HepG2 (cell line): ENCODE results near the gene PHYHIPL. TPM values are rescaled to one million over a fixed set of nuclear protein-coding genes. Genes with fewer than 3 reads are reported as not detected.
A peak's percentile ranks its signal among the peaks of the same experiment; 100 is the strongest.

Experiments
- ATAC-seq: fragments of 200-7000 bp; cut with Tn5 transposase; 3 replicates; pipeline ENCODE4 v1.9.1; 2020; ENCODE audit warnings: mild to moderate bottlenecking, moderate library complexity
- BruUV-seq: library from RNA; stranded (reverse); fragments of 400-500 nt; replicated peaks from 2 replicates; lab custom pipeline; 2021; lab: Mats Ljungman, UMichigan
- CTCF ChIA-PET: fragments of 300-600 bp; formaldehyde crosslinking; extraction: SDS; loops from one replicate; lab custom pipeline; 2021; ENCODE audit warnings: low total read pairs, inconsistent platforms, low intra/inter-chr PET ratio; lab: Yijun Ruan, JAX
- POLR2A ChIA-PET: fragments of 350-600 bp; sonication (Branson Sonifier 250); formaldehyde crosslinking; loops from one replicate; lab custom pipeline; 2020; ENCODE audit warnings: antibody characterized with exemption, inconsistent platforms; lab: Yijun Ruan, JAX
- DNase-seq: peaks from one replicate; pipeline ENCODE4 v3.0.0-alpha.2; 2015; ENCODE audit warnings: low spot score
- FAIRE-seq: peaks from 3 replicates; lab custom pipeline; 2011; peaks lifted over from hg19 to GRCh38; lab: Jason Lieb, UNC
- H2AFZ ChIP-seq: one replicate; pipeline ENCODE4 v1.6.1; 2011; ENCODE audit warnings: low read length, inconsistent platforms
- H3K27ac ChIP-seq: fragments of 300-600 bp; 3 replicates; pipeline ENCODE4 v1.8.0; 2011; ENCODE audit warnings: mixed run types, mild to moderate bottlenecking, mixed read lengths, low read length, inconsistent platforms; ENCODE audit not compliant: insufficient read depth; ENCODE audit errors: extremely low read length
- H3K27me3 ChIP-seq, 2 experiments: fragments of 200-600 bp in 1 of 2; 2 replicates in 1 of 2; 3 replicates in 1 of 2; pipeline versions ENCODE4 v1.6.0 to v1.8.0; 2011; ENCODE audit warnings: low read length in 2 of 2, mild to moderate bottlenecking in 2 of 2, moderate library complexity in 2 of 2, inconsistent platforms in 1 of 2; ENCODE audit not compliant: insufficient read depth in 2 of 2, control insufficient read depth in 1 of 2
- H3K36me3 ChIP-seq, 2 experiments: fragments of 200-600 bp in 1 of 2; replicated peaks in 1 of 2; 2 replicates in 1 of 2; 3 replicates in 1 of 2; pipeline versions ENCODE4 v1.5.1 to v1.8.0; 2011; ENCODE audit warnings: low read length in 2 of 2, inconsistent platforms in 1 of 2; ENCODE audit not compliant: insufficient read depth in 2 of 2, control insufficient read depth in 1 of 2
- H3K4me1 ChIP-seq: 2 replicates; pipeline ENCODE4 v1.5.1; 2012; ENCODE audit warnings: low read length, inconsistent platforms; ENCODE audit not compliant: insufficient read depth
- H3K4me2 ChIP-seq: 2 replicates; pipeline ENCODE4 v1.6.0; 2011; ENCODE audit warnings: low read depth, low read length, inconsistent platforms
- H3K4me3 ChIP-seq, 3 experiments: fragments of 200-600 bp in 1 of 3; sonication (generic), shearing (Covaris generic) in 1 of 3; replicated peaks in 1 of 3; 2 replicates each; pipeline ENCODE4 v1.5.1; 2011 to 2016; ENCODE audit warnings: low read length in 3 of 3, inconsistent platforms in 2 of 3, low read depth in 2 of 3, mild to moderate bottlenecking in 2 of 3, control low read depth in 1 of 3, mixed read lengths in 1 of 3; ENCODE audit not compliant: insufficient read depth in 1 of 3
- H3K79me2 ChIP-seq: one replicate; pipeline ENCODE4 v1.6.1; 2011; ENCODE audit warnings: low read length, inconsistent platforms; ENCODE audit not compliant: insufficient read depth
- H3K9ac ChIP-seq: 2 replicates; pipeline ENCODE4 v1.6.0; 2011; ENCODE audit warnings: mild to moderate bottlenecking, low read depth, low read length, inconsistent platforms; ENCODE audit not compliant: insufficient read depth
- H3K9me3 ChIP-seq: 2 replicates; pipeline ENCODE4 v1.5.1; 2012; ENCODE audit warnings: mild to moderate bottlenecking, low read length
- H4K20me1 ChIP-seq: 2 replicates; pipeline ENCODE4 v1.6.0; 2011; ENCODE audit warnings: inconsistent platforms, mild to moderate bottlenecking, low read length, moderate library complexity; ENCODE audit not compliant: insufficient read depth
- ATRX ChIP-seq: sonication (generic); formaldehyde crosslinking; IDR thresholded peaks from 2 replicates; pipeline ENCODE4 v1.4.0; 2020; ENCODE audit warnings: missing genetic modification reagents, borderline replicate concordance
- POGZ ChIP-seq: sonication (generic); formaldehyde crosslinking; IDR thresholded peaks from 2 replicates; pipeline ENCODE4 v1.4.0; 2020; ENCODE audit warnings: mild to moderate bottlenecking, missing genetic modification reagents
- POLR2G ChIP-seq: fragments of 200-400 bp; formaldehyde crosslinking; IDR thresholded peaks from 2 replicates; pipeline ENCODE4 v1.6.1; 2018; ENCODE audit warnings: mild to moderate bottlenecking, low read depth, low read length, moderate library complexity
- RBM22 ChIP-seq: fragments of 200-400 bp; formaldehyde crosslinking; optimal IDR thresholded peaks from 2 replicates; pipeline ENCODE3; 2017; ENCODE audit warnings: mild to moderate bottlenecking, low read length, moderate library complexity
- ZBTB1 ChIP-seq: sonication (generic); formaldehyde crosslinking; IDR thresholded peaks from 2 replicates; pipeline ENCODE4 v1.4.0; 2020; ENCODE audit warnings: missing genetic modification reagents, borderline replicate concordance
- ZBTB38 ChIP-seq: sonication (generic); formaldehyde crosslinking; IDR thresholded peaks from 2 replicates; pipeline ENCODE4 v1.5.1; 2020; ENCODE audit warnings: mild to moderate bottlenecking, missing genetic modification reagents
- ZNF83 ChIP-seq: sonication (generic); formaldehyde crosslinking; IDR thresholded peaks from 2 replicates; pipeline ENCODE4 v1.4.0; 2020; ENCODE audit warnings: missing genetic modification reagents, mild to moderate bottlenecking, borderline replicate concordance
- ZSCAN12 ChIP-seq: sonication (generic); formaldehyde crosslinking; IDR thresholded peaks from 2 replicates; pipeline ENCODE4 v1.9.0; 2021; ENCODE audit warnings: mild to moderate bottlenecking, missing genetic modification reagents
- WGBS: methylation state at CpG from one replicate; pipeline ENCODE4 v1.1.6; 2017; ENCODE audit warnings: low lambda C conversion rate; 5-methylcytosine and 5-hydroxymethylcytosine counted together
- in situ Hi-C: cut with HindIII; loops from 2 replicates; pipeline ENCODE4 v1.10.0; 2017; ENCODE audit warnings: low pct_unique_long_range_greater_than_20kb; ENCODE audit not compliant: extremely low pct_ligation_motif_present
- intact Hi-C: fragments of 100-400 bp; cut with micrococcal nuclease; formaldehyde crosslinking; loops from one replicate; pipeline ENCODE4 v1.10.0; 2022; ENCODE audit not compliant: unreplicated experiment
- polyA plus RNA-seq, 8 experiments: library from polyadenylated mRNA; depleted of rRNA in 3 of 8; stranded (reverse) in 7 of 8; unstranded in 1 of 8; fragments of >200 nt; fragmentation: Illumina TruSeq in 4 of 8; extraction: Trizol in 4 of 8; gene quantifications; 2 replicates each; pipeline versions ENCODE4 v1.2.1 to v1.2.3, GENCODE V29; 2011 to 2016; ENCODE audit warnings: low read depth in 4 of 8, missing spikeins in 1 of 8, mixed read lengths in 1 of 8; ENCODE audit not compliant: insufficient read depth in 1 of 8
- total RNA-seq, 5 experiments: library from RNA; depleted of rRNA; stranded (reverse); fragments of >200 nt; fragmentation: Illumina TruSeq; extraction: Trizol; gene quantifications; 2 replicates each; pipeline ENCODE4 v1.2.3, GENCODE V29; 2016; ENCODE audit warnings: low read depth in 1 of 5
- TF ChIP-seq, protein P1 (sequence below): sonication (generic); formaldehyde crosslinking; IDR thresholded peaks from 2 replicates; pipeline ENCODE4 v1.4.0; 2020; ENCODE audit warnings: missing genetic modification reagents
- TF ChIP-seq, protein P2 (sequence below): sonication (generic); formaldehyde crosslinking; conservative IDR thresholded peaks from 2 replicates; pipeline ENCODE4 v1.4.0; 2020; ENCODE audit warnings: missing genetic modification reagents
- TF ChIP-seq, protein P3 (sequence below): sonication (generic); formaldehyde crosslinking; IDR thresholded peaks from 2 replicates; pipeline ENCODE4 v1.5.0; 2020; ENCODE audit warnings: mild to moderate bottlenecking, missing genetic modification reagents, borderline replicate concordance
- TF ChIP-seq, protein P4 (sequence below): sonication (generic); formaldehyde crosslinking; IDR thresholded peaks from 2 replicates; pipeline ENCODE4 v1.5.1; 2020; ENCODE audit warnings: missing genetic modification reagents, mild to moderate bottlenecking, borderline replicate concordance

PHYHIPL gene
- total and polyA plus RNA-seq, 2 of the 13 experiments (the other 11 are each of a cell fraction or from before 2014, with no cell fraction given) = 40.6 to 78.5 TPM

DNA sequence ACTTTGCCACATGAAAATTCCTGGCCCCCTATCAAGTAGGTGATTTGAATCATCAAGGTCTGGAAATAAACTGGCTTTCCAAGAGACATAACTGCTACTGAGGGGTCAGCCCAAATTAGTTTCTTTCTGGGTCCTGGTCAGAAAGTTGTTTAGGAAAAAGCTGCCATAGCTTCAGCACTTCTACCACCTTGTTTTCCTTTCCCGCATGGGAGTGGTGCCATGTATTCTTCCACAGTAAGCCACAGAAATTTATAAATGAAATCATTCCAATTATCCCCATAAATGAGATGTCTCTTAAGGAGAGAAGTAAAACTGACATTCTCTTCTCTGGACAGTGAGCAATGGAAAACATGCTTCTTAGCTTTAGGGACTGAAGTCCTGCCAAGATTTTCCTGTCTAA, 80.8 kb downstream of the PHYHIPL start:
- no peak overlapping the region for H3K4me3 ChIP-seq
- no peaks in the 10 kb centered on the region for H3K4me1 ChIP-seq
- TF ChIP-seq POGZ (CRISPR knock-in tag) (no peak), ZSCAN12 (CRISPR knock-in tag) (no peak), RBM22 (peak; percentile 94), ATRX (no peak), ZNF83 (CRISPR knock-in tag) (no peak), POLR2G (peak; percentile 26; the same call in 1 of the 2 replicates), ZBTB1 (no peak), ZBTB38 (CRISPR knock-in tag) (no peak)
- TF ChIP-seq, protein P1, sequence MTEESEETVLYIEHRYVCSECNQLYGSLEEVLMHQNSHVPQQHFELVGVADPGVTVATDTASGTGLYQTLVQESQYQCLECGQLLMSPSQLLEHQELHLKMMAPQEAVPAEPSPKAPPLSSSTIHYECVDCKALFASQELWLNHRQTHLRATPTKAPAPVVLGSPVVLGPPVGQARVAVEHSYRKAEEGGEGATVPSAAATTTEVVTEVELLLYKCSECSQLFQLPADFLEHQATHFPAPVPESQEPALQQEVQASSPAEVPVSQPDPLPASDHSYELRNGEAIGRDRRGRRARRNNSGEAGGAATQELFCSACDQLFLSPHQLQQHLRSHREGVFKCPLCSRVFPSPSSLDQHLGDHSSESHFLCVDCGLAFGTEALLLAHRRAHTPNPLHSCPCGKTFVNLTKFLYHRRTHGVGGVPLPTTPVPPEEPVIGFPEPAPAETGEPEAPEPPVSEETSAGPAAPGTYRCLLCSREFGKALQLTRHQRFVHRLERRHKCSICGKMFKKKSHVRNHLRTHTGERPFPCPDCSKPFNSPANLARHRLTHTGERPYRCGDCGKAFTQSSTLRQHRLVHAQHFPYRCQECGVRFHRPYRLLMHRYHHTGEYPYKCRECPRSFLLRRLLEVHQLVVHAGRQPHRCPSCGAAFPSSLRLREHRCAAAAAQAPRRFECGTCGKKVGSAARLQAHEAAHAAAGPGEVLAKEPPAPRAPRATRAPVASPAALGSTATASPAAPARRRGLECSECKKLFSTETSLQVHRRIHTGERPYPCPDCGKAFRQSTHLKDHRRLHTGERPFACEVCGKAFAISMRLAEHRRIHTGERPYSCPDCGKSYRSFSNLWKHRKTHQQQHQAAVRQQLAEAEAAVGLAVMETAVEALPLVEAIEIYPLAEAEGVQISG (CRISPR knock-in tag) = no peak
- TF ChIP-seq, protein P2, sequence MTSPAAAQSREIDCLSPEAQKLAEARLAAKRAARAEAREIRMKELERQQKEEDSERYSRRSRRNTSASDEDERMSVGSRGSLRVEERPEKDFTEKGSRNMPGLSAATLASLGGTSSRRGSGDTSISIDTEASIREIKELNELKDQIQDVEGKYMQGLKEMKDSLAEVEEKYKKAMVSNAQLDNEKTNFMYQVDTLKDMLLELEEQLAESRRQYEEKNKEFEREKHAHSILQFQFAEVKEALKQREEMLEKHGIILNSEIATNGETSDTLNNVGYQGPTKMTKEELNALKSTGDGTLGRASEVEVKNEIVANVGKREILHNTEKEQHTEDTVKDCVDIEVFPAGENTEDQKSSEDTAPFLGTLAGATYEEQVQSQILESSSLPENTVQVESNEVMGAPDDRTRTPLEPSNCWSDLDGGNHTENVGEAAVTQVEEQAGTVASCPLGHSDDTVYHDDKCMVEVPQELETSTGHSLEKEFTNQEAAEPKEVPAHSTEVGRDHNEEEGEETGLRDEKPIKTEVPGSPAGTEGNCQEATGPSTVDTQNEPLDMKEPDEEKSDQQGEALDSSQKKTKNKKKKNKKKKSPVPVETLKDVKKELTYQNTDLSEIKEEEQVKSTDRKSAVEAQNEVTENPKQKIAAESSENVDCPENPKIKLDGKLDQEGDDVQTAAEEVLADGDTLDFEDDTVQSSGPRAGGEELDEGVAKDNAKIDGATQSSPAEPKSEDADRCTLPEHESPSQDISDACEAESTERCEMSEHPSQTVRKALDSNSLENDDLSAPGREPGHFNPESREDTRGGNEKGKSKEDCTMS (CRISPR knock-in tag) = no peak
- TF ChIP-seq, protein P3, sequence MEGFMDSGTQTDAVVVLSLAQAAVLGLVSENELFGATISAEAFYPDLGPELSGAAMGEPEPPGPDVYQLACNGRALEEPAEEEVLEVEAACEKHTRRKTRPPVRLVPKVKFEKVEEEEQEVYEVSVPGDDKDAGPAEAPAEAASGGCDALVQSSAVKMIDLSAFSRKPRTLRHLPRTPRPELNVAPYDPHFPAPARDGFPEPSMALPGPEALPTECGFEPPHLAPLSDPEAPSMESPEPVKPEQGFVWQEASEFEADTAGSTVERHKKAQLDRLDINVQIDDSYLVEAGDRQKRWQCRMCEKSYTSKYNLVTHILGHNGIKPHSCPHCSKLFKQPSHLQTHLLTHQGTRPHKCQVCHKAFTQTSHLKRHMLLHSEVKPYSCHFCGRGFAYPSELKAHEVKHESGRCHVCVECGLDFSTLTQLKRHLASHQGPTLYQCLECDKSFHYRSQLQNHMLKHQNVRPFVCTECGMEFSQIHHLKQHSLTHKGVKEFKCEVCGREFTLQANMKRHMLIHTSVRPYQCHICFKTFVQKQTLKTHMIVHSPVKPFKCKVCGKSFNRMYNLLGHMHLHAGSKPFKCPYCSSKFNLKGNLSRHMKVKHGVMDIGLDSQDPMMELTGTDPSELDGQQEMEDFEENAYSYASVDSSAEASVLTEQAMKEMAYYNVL (CRISPR knock-in tag) = no peak
- TF ChIP-seq, protein P4, sequence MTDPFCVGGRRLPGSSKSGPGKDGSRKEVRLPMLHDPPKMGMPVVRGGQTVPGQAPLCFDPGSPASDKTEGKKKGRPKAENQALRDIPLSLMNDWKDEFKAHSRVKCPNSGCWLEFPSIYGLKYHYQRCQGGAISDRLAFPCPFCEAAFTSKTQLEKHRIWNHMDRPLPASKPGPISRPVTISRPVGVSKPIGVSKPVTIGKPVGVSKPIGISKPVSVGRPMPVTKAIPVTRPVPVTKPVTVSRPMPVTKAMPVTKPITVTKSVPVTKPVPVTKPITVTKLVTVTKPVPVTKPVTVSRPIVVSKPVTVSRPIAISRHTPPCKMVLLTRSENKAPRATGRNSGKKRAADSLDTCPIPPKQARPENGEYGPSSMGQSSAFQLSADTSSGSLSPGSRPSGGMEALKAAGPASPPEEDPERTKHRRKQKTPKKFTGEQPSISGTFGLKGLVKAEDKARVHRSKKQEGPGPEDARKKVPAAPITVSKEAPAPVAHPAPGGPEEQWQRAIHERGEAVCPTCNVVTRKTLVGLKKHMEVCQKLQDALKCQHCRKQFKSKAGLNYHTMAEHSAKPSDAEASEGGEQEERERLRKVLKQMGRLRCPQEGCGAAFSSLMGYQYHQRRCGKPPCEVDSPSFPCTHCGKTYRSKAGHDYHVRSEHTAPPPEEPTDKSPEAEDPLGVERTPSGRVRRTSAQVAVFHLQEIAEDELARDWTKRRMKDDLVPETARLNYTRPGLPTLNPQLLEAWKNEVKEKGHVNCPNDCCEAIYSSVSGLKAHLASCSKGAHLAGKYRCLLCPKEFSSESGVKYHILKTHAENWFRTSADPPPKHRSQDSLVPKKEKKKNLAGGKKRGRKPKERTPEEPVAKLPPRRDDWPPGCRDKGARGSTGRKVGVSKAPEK (CRISPR knock-in tag) = no peak
- H3K27ac ChIP-seq = no peak overlapping the region
- ATAC-seq = no peak
- POLR2A ChIA-PET = no interaction called here
- CTCF ChIA-PET = no interaction called here
- no peak overlapping the region for H3K4me2 ChIP-seq
- H2AFZ ChIP-seq = no peak overlapping the region
- no peaks in the 10 kb centered on the region for H3K79me2 ChIP-seq
- no TSS peak for BruUV-seq
- no peaks in the 10 kb centered on the region for H3K27me3 ChIP-seq
- no peak for FAIRE-seq
- H3K9me3 ChIP-seq = no peaks in the 10 kb centered on the region
- no peak for DNase-seq
- H4K20me1 ChIP-seq = no peaks in the 10 kb centered on the region
- H3K9ac ChIP-seq = no peak overlapping the region
- WGBS = 100% methylated on average over 1 of the region's 1 CpG
- in situ Hi-C loops (no loop called here), intact Hi-C loops (no loop called here)
- H3K36me3 ChIP-seq = 0 out of 5 replicates have a peak, but pooled peaks cover 0 to 3% of the 10 kb centered on the region in 2 experiments
